Testis (tissue), 2 donors: ENCODE results near the gene POPDC2.

Source experiments
- CTCF ChIP-seq, 3 experiments: fragments of 450-650 bp in 2 of 3; fragments of 200-600 bp in 1 of 3; sonication (generic) in 1 of 3; IDR thresholded peaks; one replicate each; pipeline ENCODE4 v1.5.1; 2016 to 2019; ENCODE audit warnings: antibody characterized with exemption in 3 of 3, mild to moderate bottlenecking in 2 of 3, moderate library complexity in 1 of 3
- POLR2A ChIP-seq: fragments of 450-650 bp; IDR thresholded peaks from one replicate; pipeline ENCODE4 v1.6.1; 2017; ENCODE audit warnings: antibody characterized with exemption, mild to moderate bottlenecking, moderate library complexity

GRCh38 chr3:119620899-119621298 is 39.5 kb downstream of the POPDC2 start:
- TF ChIP-seq CTCF (IDR thresholded peaks at IDR 0.05) = no peak
- no peak for TF ChIP-seq POLR2A
